ENCODE measurements around the gene FRY. TPM values are rescaled to one million over a fixed set of nuclear protein-coding genes. Genes with fewer than 3 reads are reported as not detected.

The FRY gene
- total RNA-seq, 2 experiments from 2014 or later = 1.2 to 1.5 TPM

GRCh38 chr13:32038343-32038742 lies 6.8 kb downstream of the FRY start:
- Mint-ChIP-seq H3K4me1 (peaks cover 1% of the 10 kb centered on the region), H3K27me3 (peaks cover 35% of the 10 kb centered on the region), H3K9me3 (ENCODE audit: low read depth) (no peaks in the 10 kb centered on the region), H3K36me3 (no peaks in the 10 kb centered on the region), H3K27ac (no peak overlapping the region), H3K4me3 (no peak overlapping the region)
- ATAC-seq (no peak), DNase-seq (no peak)
- CTCF ChIA-PET = no interaction called here

- peaks cover 1% of the 10 kb centered on the region for H3K4me1 Mint-ChIP-seq
- no peak for ATAC-seq
- no peaks in the 10 kb centered on the region for H3K9me3 Mint-ChIP-seq (ENCODE audit: low read depth)
- H3K36me3 Mint-ChIP-seq = no peaks in the 10 kb centered on the region
- no peak overlapping the region for H3K4me3 Mint-ChIP-seq
- CTCF ChIA-PET = no interaction called here
- H3K27me3 Mint-ChIP-seq = peaks cover 30% of the 10 kb centered on the region
- H3K27ac Mint-ChIP-seq = no peak overlapping the region
- no peak for DNase-seq
Observed at GRCh38 chr13:32039056-32039455, 7.5 kb downstream of the FRY start.

- no peaks in the 10 kb centered on the region for H3K36me3 Mint-ChIP-seq
- peaks cover 29% of the 10 kb centered on the region for H3K27me3 Mint-ChIP-seq
- DNase-seq (no peak), ATAC-seq (no peak)
- H3K27ac Mint-ChIP-seq = no peak overlapping the region
- peaks cover 1% of the 10 kb centered on the region for H3K4me1 Mint-ChIP-seq
- CTCF ChIA-PET = no interaction called here
- no peaks in the 10 kb centered on the region for H3K9me3 Mint-ChIP-seq (ENCODE audit: low read depth)
- no peak overlapping the region for H3K4me3 Mint-ChIP-seq
Observed at GRCh38 chr13:32039528-32039927, 8.0 kb downstream of the FRY start.

- CTCF ChIA-PET = no interaction called here
- H3K4me3 Mint-ChIP-seq = no peak overlapping the region
- H3K27ac Mint-ChIP-seq = no peak overlapping the region
- no peaks in the 10 kb centered on the region for H3K36me3 Mint-ChIP-seq
- no peak for DNase-seq
- no peak for ATAC-seq
- peaks cover 26% of the 10 kb centered on the region for H3K27me3 Mint-ChIP-seq
- H3K4me1 Mint-ChIP-seq = peaks cover 1% of the 10 kb centered on the region
- H3K9me3 Mint-ChIP-seq (ENCODE audit: low read depth) = no peaks in the 10 kb centered on the region
Observed at GRCh38 chr13:32040052-32040642, 8.6 kb downstream of the FRY start.

GRCh38 chr13:32040689-32041088 lies 9.1 kb downstream of the FRY start:
- Mint-ChIP-seq H3K36me3 (no peaks in the 10 kb centered on the region), H3K4me3 (no peak overlapping the region), H3K27me3 (peaks cover 26% of the 10 kb centered on the region), H3K27ac (no peak overlapping the region), H3K4me1 (peaks cover 1% of the 10 kb centered on the region), H3K9me3 (ENCODE audit: low read depth) (no peaks in the 10 kb centered on the region)
- no peak for ATAC-seq
- DNase-seq = no peak
- CTCF ChIA-PET = no interaction called here

- ATAC-seq = no peak
- H3K36me3 Mint-ChIP-seq = no peaks in the 10 kb centered on the region
- H3K4me3 Mint-ChIP-seq = no peak overlapping the region
- peaks cover 6% of the 10 kb centered on the region for H3K4me1 Mint-ChIP-seq
- no peak overlapping the region for H3K27ac Mint-ChIP-seq
- CTCF ChIA-PET = no interaction called here
- DNase-seq = no peak
- no peaks in the 10 kb centered on the region for H3K9me3 Mint-ChIP-seq (ENCODE audit: low read depth)
- peaks cover 26% of the 10 kb centered on the region for H3K27me3 Mint-ChIP-seq
Observed at GRCh38 chr13:32041429-32041828, 9.9 kb downstream of the FRY start.

GRCh38 chr13:32042551-32042950 lies 11.0 kb downstream of the FRY start:
- H3K4me3 Mint-ChIP-seq = no peak overlapping the region
- CTCF ChIA-PET = no interaction called here
- no peaks in the 10 kb centered on the region for H3K36me3 Mint-ChIP-seq
- ATAC-seq = no peak
- DNase-seq = no peak
- H3K9me3 Mint-ChIP-seq (ENCODE audit: low read depth) = no peaks in the 10 kb centered on the region
- peaks cover 8% of the 10 kb centered on the region for H3K4me1 Mint-ChIP-seq
- H3K27me3 Mint-ChIP-seq = peaks cover 24% of the 10 kb centered on the region
- no peak overlapping the region for H3K27ac Mint-ChIP-seq

- no peak overlapping the region for H3K4me3 Mint-ChIP-seq
- DNase-seq (no peak), ATAC-seq (no peak)
- H3K4me1 Mint-ChIP-seq = peaks cover 8% of the 10 kb centered on the region
- H3K27me3 Mint-ChIP-seq = peaks cover 13% of the 10 kb centered on the region
- no peaks in the 10 kb centered on the region for H3K36me3 Mint-ChIP-seq
- H3K27ac Mint-ChIP-seq = no peak overlapping the region
- H3K9me3 Mint-ChIP-seq (ENCODE audit: low read depth) = no peaks in the 10 kb centered on the region
- CTCF ChIA-PET = interaction anchor here (0.6 kb wide), 1 partner anchor 362 kb away, joined by 3 read pairs; no protein-coding TSS in a partner anchor
Observed at GRCh38 chr13:32044446-32044845, 12.9 kb downstream of the FRY start.

- DNase-seq (no peak), ATAC-seq (no peak)
- no peaks in the 10 kb centered on the region for H3K9me3 Mint-ChIP-seq (ENCODE audit: low read depth)
- no peak overlapping the region for H3K27ac Mint-ChIP-seq
- H3K36me3 Mint-ChIP-seq = no peaks in the 10 kb centered on the region
- CTCF ChIA-PET = no interaction called here
- peaks cover 6% of the 10 kb centered on the region for H3K27me3 Mint-ChIP-seq
- H3K4me1 Mint-ChIP-seq = peaks cover 8% of the 10 kb centered on the region
- H3K4me3 Mint-ChIP-seq = no peak overlapping the region
Observed at GRCh38 chr13:32045537-32045936, 14.0 kb downstream of the FRY start.

- Mint-ChIP-seq H3K36me3 (no peaks in the 10 kb centered on the region), H3K9me3 (ENCODE audit: low read depth) (no peaks in the 10 kb centered on the region), H3K27ac (no peak overlapping the region), H3K4me1 (peaks cover 8% of the 10 kb centered on the region), H3K4me3 (no peak overlapping the region), H3K27me3 (peaks cover 8% of the 10 kb centered on the region)
- DNase-seq = no peak
- no peak for ATAC-seq
- CTCF ChIA-PET = no interaction called here
Observed at GRCh38 chr13:32045982-32046785, 14.6 kb downstream of the FRY start.

- Mint-ChIP-seq H3K4me1 (peaks cover 8% of the 10 kb centered on the region), H3K36me3 (no peaks in the 10 kb centered on the region), H3K27ac (no peak overlapping the region), H3K4me3 (no peak overlapping the region), H3K27me3 (peaks cover 8% of the 10 kb centered on the region), H3K9me3 (ENCODE audit: low read depth) (no peaks in the 10 kb centered on the region)
- ATAC-seq (no peak), DNase-seq (no peak)
- CTCF ChIA-PET = no interaction called here
Observed at GRCh38 chr13:32047088-32047487, 15.5 kb downstream of the FRY start.

- Mint-ChIP-seq H3K4me3 (no peak overlapping the region), H3K4me1 (peaks cover 6% of the 10 kb centered on the region), H3K9me3 (ENCODE audit: low read depth) (no peaks in the 10 kb centered on the region), H3K36me3 (no peaks in the 10 kb centered on the region), H3K27me3 (peaks cover 8% of the 10 kb centered on the region), H3K27ac (no peak overlapping the region)
- no peak for DNase-seq
- CTCF ChIA-PET = no interaction called here
- no peak for ATAC-seq
Observed at GRCh38 chr13:32047793-32048192, 16.2 kb downstream of the FRY start.

GRCh38 chr13:32048816-32049215 lies 17.2 kb downstream of the FRY start:
- Mint-ChIP-seq H3K4me3 (no peak overlapping the region), H3K9me3 (ENCODE audit: low read depth) (no peaks in the 10 kb centered on the region), H3K27ac (no peak overlapping the region), H3K36me3 (no peaks in the 10 kb centered on the region), H3K4me1 (peaks cover 6% of the 10 kb centered on the region), H3K27me3 (peaks cover 8% of the 10 kb centered on the region)
- CTCF ChIA-PET = no interaction called here
- DNase-seq (no peak), ATAC-seq (no peak)

- no peaks in the 10 kb centered on the region for H3K9me3 Mint-ChIP-seq (ENCODE audit: low read depth)
- ATAC-seq (no peak), DNase-seq (no peak)
- H3K36me3 Mint-ChIP-seq = no peaks in the 10 kb centered on the region
- no peak overlapping the region for H3K27ac Mint-ChIP-seq
- no peak overlapping the region for H3K4me3 Mint-ChIP-seq
- H3K4me1 Mint-ChIP-seq = peaks cover 5% of the 10 kb centered on the region
- peaks cover 6% of the 10 kb centered on the region for H3K27me3 Mint-ChIP-seq
- CTCF ChIA-PET = no interaction called here
Observed at GRCh38 chr13:32051156-32051555, 19.6 kb downstream of the FRY start.
